ENCODE results near the gene POM121L2. TPM values are rescaled to one million over a fixed set of nuclear protein-coding genes. Genes with fewer than 3 reads are reported as not detected.

The POM121L2 gene
- total and polyA plus RNA-seq, 10 of the 15 experiments (the other 5 are each of a cell fraction or from before 2014, with no cell fraction given): 0.04 TPM; not detected in 9

DNA sequence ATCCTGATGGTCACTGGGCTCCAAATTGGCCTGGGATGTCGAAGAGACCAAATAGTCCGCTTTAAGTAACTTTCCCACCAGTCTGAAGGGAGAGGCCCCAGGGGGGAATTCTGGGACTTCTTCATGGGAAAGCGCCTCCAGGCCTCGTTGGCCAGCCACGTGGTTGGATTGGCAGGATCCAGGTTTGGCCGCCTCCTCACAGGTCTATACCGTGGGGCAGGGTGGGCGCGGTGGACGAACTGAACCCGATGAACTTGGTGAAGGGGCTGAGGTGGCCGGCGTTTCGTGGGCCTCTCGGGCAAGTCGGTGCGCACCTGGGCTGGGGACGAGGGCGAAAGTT is 297 bp downstream of the POM121L2 start:
- ATAC-seq: no peak
- 0 out of 2 replicates have a peak overlapping the region, but pooled peaks have one; percentile 82 for H3K4me3 ChIP-seq
- H3K79me2 ChIP-seq (ENCODE audit: control insufficient read depth, insufficient read depth, low read length): no peaks in the 10 kb centered on the region
- H2AFZ ChIP-seq (ENCODE audit: control insufficient read depth, low read depth, low read length): peak overlapping the region; percentile 94
- no peaks in the 10 kb centered on the region for H4K20me1 ChIP-seq (ENCODE audit: control insufficient read depth, insufficient read depth)
- H3K36me3 ChIP-seq (ENCODE audit: control insufficient read depth in 2 of 2, insufficient read depth in 2 of 2, low read length in 1 of 2): no peaks in the 10 kb centered on the region
- no peaks in the 10 kb centered on the region for H3K9me3 ChIP-seq (replicated peaks; ENCODE audit: control insufficient read depth, insufficient read depth, low read length)
- peak overlapping the region; percentile 99 for H3K4me2 ChIP-seq (ENCODE audit: control insufficient read depth, insufficient read depth)
- H3K4me1 ChIP-seq (ENCODE audit: control insufficient read depth, insufficient read depth, low read length): 0 out of 2 replicates have a peak, but pooled peaks cover 5% of the 10 kb centered on the region
- no TSS peak for BruUV-seq (replicated peaks)
- RAD21 ChIA-PET (ENCODE audit: unreplicated experiment): interaction anchor here (1.0 to 1.3 kb wide), 7 partner anchors 135 to 484 kb away, joined by 3 to 7 read pairs (median 5); no protein-coding TSS in a partner anchor
- SMC1A ChIA-PET (ENCODE audit: uncharacterized antibody, unreplicated experiment): interaction anchor here (0.9 to 1.5 kb wide), 5 partner anchors 146 to 484 kb away, joined by 3 to 12 read pairs (median 3); no protein-coding TSS in a partner anchor
- H3K9ac ChIP-seq (ENCODE audit: control insufficient read depth, insufficient read depth, low read length): peak overlapping the region; percentile 34; the same call in 1 of the 2 replicates
- in situ Hi-C loops (cut with MboI): loop anchor here (10.0 kb wide), 1 partner anchor 473 kb away; no protein-coding TSS in a partner anchor
- WGBS (ENCODE audit: insufficient coverage, insufficient replicate concordance, low lambda C conversion rate, missing lambda C conversion rate): 45% methylated on average over 19 of the region's 19 CpGs
- H3K27me3 ChIP-seq (replicated peaks in 1 of 2; ENCODE audit: control insufficient read depth in 2 of 2, insufficient read depth in 2 of 2, low read length in 1 of 2): no peaks in the 10 kb centered on the region; a peak in 2 of 4 replicates
- no peak for TF ChIP-seq HDAC6 (IDR thresholded peaks at IDR 0.05; ENCODE audit: unreplicated experiment)
- DNase-seq (ENCODE audit: low read depth, low spot score): no peak
- CTCF ChIA-PET: interaction anchor here (0.9 to 3.2 kb wide), 10 partner anchors 16 to 484 kb away, joined by 3 to 28 read pairs (median 5); no protein-coding TSS in a partner anchor
- H3K27ac ChIP-seq (ENCODE audit: control insufficient read depth, insufficient read depth): no peak overlapping the region
- POLR2A ChIA-PET: no interaction called here
- no peak for FAIRE-seq
- intact Hi-C loops (cut with micrococcal nuclease; ENCODE audit: unreplicated experiment): loop anchor here (1.0 to 5.0 kb wide), 6 partner anchors 123 to 441 kb away; no protein-coding TSS in a partner anchor

GRCh38 chr6:27303613-27304272 is 8.3 kb downstream of the POM121L2 start:
- intact Hi-C loops (cut with micrococcal nuclease; ENCODE audit: unreplicated experiment) (no loop called here), in situ Hi-C loops (cut with MboI) (no loop called here)
- POLR2A ChIA-PET: no interaction called here
- no peak overlapping the region for H3K4me3 ChIP-seq
- RAD21 ChIA-PET (ENCODE audit: unreplicated experiment): no interaction called here
- CTCF ChIA-PET: interaction anchor here (1.0 to 1.3 kb wide), 3 partner anchors 8 to 215 kb away, joined by 3 to 4 read pairs (median 3); no protein-coding TSS in a partner anchor
- ATAC-seq (no peak), DNase-seq (ENCODE audit: low read depth, low spot score) (no peak), FAIRE-seq (no peak)
- TF ChIP-seq, protein P1, sequence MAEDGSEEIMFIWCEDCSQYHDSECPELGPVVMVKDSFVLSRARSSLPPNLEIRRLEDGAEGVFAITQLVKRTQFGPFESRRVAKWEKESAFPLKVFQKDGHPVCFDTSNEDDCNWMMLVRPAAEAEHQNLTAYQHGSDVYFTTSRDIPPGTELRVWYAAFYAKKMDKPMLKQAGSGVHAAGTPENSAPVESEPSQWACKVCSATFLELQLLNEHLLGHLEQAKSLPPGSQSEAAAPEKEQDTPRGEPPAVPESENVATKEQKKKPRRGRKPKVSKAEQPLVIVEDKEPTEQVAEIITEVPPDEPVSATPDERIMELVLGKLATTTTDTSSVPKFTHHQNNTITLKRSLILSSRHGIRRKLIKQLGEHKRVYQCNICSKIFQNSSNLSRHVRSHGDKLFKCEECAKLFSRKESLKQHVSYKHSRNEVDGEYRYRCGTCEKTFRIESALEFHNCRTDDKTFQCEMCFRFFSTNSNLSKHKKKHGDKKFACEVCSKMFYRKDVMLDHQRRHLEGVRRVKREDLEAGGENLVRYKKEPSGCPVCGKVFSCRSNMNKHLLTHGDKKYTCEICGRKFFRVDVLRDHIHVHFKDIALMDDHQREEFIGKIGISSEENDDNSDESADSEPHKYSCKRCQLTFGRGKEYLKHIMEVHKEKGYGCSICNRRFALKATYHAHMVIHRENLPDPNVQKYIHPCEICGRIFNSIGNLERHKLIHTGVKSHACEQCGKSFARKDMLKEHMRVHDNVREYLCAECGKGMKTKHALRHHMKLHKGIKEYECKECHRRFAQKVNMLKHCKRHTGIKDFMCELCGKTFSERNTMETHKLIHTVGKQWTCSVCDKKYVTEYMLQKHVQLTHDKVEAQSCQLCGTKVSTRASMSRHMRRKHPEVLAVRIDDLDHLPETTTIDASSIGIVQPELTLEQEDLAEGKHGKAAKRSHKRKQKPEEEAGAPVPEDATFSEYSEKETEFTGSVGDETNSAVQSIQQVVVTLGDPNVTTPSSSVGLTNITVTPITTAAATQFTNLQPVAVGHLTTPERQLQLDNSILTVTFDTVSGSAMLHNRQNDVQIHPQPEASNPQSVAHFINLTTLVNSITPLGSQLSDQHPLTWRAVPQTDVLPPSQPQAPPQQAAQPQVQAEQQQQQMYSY (CRISPR knock-in tag; IDR thresholded peaks at IDR 0.05): no peak
- TF ChIP-seq JUNB (IDR thresholded peaks at IDR 0.05) (no peak), TCF12 (IDR thresholded peaks at IDR 0.05; ENCODE audit: low read depth, low read length) (no peak), MTA2 (IDR thresholded peaks at IDR 0.05; ENCODE audit: low read depth) (no peak), MEF2B (IDR thresholded peaks at IDR 0.05; ENCODE audit: partially characterized antibody, poor library complexity, severe bottlenecking) (no peak), ZZZ3 (IDR thresholded peaks at IDR 0.05; ENCODE audit: control insufficient read depth, insufficient read length, low read depth) (no peak), ZNF24 (IDR thresholded peaks at IDR 0.05) (peak; percentile 31; the same call in 1 of the 2 replicates), E2F4 (IDR thresholded peaks at IDR 0.05; ENCODE audit: low read depth, low read length) (no peak), YY1 (IDR thresholded peaks at IDR 0.05; ENCODE audit: low read depth, low read length) (no peak)
- H3K36me3 ChIP-seq (ENCODE audit: control insufficient read depth in 2 of 2, insufficient read depth in 2 of 2, low read length in 1 of 2): no peaks in the 10 kb centered on the region
- SMC1A ChIA-PET (ENCODE audit: uncharacterized antibody, unreplicated experiment): interaction anchor here (0.6 to 1.2 kb wide), 2 partner anchors 8 to 83 kb away, joined by 3 read pairs; no protein-coding TSS in a partner anchor
- no peaks in the 10 kb centered on the region; the same call in 2 of the 3 replicates for H3K9me3 ChIP-seq (replicated peaks; ENCODE audit: control insufficient read depth, insufficient read depth, low read length)
- BruUV-seq (replicated peaks): no TSS peak
- no peak overlapping the region for H3K4me2 ChIP-seq (ENCODE audit: control insufficient read depth, insufficient read depth)
- 56% methylated on average over 16 of the region's 16 CpGs for WGBS (ENCODE audit: insufficient coverage, insufficient replicate concordance, low lambda C conversion rate, missing lambda C conversion rate)
- no peak overlapping the region for H3K9ac ChIP-seq (ENCODE audit: control insufficient read depth, insufficient read depth, low read length)
- H3K4me1 ChIP-seq (ENCODE audit: control insufficient read depth, insufficient read depth, low read length): no peaks in the 10 kb centered on the region
- no peaks in the 10 kb centered on the region for H4K20me1 ChIP-seq (ENCODE audit: control insufficient read depth, insufficient read depth)
- no peaks in the 10 kb centered on the region for H3K79me2 ChIP-seq (ENCODE audit: control insufficient read depth, insufficient read depth, low read length)
- H2AFZ ChIP-seq (ENCODE audit: control insufficient read depth, low read depth, low read length): no peak overlapping the region
- no peak overlapping the region for H3K27ac ChIP-seq (ENCODE audit: control insufficient read depth, insufficient read depth)
- H3K27me3 ChIP-seq (replicated peaks in 1 of 2; ENCODE audit: control insufficient read depth in 2 of 2, insufficient read depth in 2 of 2, low read length in 1 of 2): no peaks in the 10 kb centered on the region

Data from GM12878 (cell line).